Endothelial cell of umbilical vein (primary cell): ENCODE results near the gene BIK.

ENCODE experiments used
- CTCF ChIP-seq, 2 donors: IDR thresholded peaks; 1 replicate in 1 of 2; 2 replicates in 1 of 2; pipeline ENCODE4 v1.5.1; 2011; ENCODE audit warnings: low read length in 2 of 2, mild to moderate bottlenecking in 2 of 2, moderate library complexity in 2 of 2, control low read depth in 1 of 2, inconsistent platforms in 1 of 2, low read depth in 1 of 2; ENCODE audit not compliant: insufficient read depth in 1 of 2; ENCODE audit errors: extremely low read depth in 1 of 2
- JUN ChIP-seq: IDR thresholded peaks from 2 replicates; pipeline ENCODE4 v1.6.1; 2011; ENCODE audit warnings: borderline replicate concordance, low read depth; ENCODE audit not compliant: insufficient read length, insufficient read depth
- POLR2A ChIP-seq: IDR thresholded peaks from 2 replicates; pipeline ENCODE4 v1.6.1; 2012; ENCODE audit warnings: low read depth, mild to moderate bottlenecking, control low read depth, low read length

- TF ChIP-seq CTCF (IDR thresholded peaks at IDR 0.05; ENCODE audit: extremely low read depth in 1 of 2, insufficient read depth in 1 of 2, low read depth in 1 of 2, low read length in 2 of 2) (no peak), JUN (no peak), POLR2A (no peak)
Measured at GRCh38 chr22:43150731-43151206, 40.2 kb downstream of the BIK start.
